HFFc6 (cell line): Measurements from ENCODE around the gene LARGE1. TPM values are rescaled to one million over a fixed set of nuclear protein-coding genes. Genes with fewer than 3 reads are reported as not detected.

ENCODE experiments used
- DNase-seq: peaks from one replicate; pipeline ENCODE4 v3.0.0-alpha.2; 2018
- H3K27ac Mint-ChIP-seq: 2 replicates; pipeline ENCODE4 v1.8.0; 2020; ENCODE audit warnings: mild to moderate bottlenecking, mixed read lengths
- H3K27me3 Mint-ChIP-seq: 2 replicates; pipeline ENCODE4 v1.8.0; 2021; ENCODE audit warnings: mild to moderate bottlenecking, moderate library complexity, mixed read lengths; ENCODE audit not compliant: insufficient read depth
- H3K36me3 Mint-ChIP-seq: 2 replicates; pipeline ENCODE4 v1.8.0; 2021; ENCODE audit warnings: low read depth, mixed read lengths
- H3K4me1 Mint-ChIP-seq: 2 replicates; pipeline ENCODE4 v1.8.0; 2020; ENCODE audit warnings: low read depth, mixed read lengths
- H3K4me3 Mint-ChIP-seq: 2 replicates; pipeline ENCODE4 v1.8.0; 2020; ENCODE audit warnings: mild to moderate bottlenecking, moderate library complexity, mixed read lengths
- H3K9me3 Mint-ChIP-seq: 2 replicates; pipeline ENCODE4 v1.8.0; 2020; ENCODE audit warnings: mild to moderate bottlenecking, mixed read lengths
- total RNA-seq, 6 experiments: library from RNA; stranded (reverse); fragmentation: NEBNext Ultra II Directional; extraction: Animal tissue kit (Norgen Biotek cat#: 25700); gene quantifications; 2 replicates in 1 of 6; 3 replicates in 5 of 6; pipeline ENCODE4 v1.2.3, GENCODE V29; 2021
- TF ChIP-seq, protein P1 (sequence below): fragments of 200-600 bp; sonication (generic); IDR thresholded peaks from 2 replicates; pipeline ENCODE4 v1.5.0; 2021; ENCODE audit warnings: antibody characterized with exemption, mild to moderate bottlenecking

The LARGE1 gene
- total RNA-seq, 6 experiments from 2014 or later = 4.9 to 7.3 (median 6.5) TPM

DNA sequence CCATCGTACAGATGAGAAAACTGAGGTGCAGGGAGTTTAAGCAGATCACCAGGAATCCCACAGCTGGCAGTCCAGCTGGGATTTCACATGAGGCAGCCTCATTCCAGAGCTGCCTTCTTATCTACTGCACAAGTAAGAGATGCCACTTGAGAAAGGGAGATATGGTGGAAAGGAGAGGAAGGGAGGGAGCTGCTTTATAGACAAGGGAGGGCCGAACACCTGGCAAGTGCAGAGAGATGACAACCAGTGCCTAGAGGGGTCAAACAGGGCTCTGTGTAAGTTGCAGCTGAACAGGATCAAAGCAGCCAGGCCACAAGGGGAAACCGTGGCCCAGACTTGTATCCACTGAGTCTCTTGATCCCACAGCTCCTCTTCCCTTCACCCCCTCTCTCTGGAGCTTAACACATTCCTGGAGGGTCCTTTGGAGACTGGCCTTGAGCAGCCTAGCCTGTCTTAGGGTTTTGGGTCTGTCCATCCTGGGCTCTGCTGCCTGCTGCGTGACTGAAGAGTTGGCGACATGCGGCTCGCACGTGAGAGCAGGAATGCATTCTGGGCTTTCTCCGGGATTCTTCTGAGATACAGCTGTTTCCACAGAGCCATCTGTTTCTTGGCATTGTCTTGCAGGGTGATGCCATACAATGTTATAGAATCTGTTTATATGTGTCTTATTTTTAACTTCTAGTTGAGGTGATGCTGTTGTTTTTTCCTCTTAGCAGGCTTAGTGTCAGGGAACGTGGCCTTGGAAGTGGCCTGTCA lies 593.6 kb downstream of the LARGE1 start:
- H3K4me3 Mint-ChIP-seq = no peak overlapping the region
- peaks cover 2% of the 10 kb centered on the region; the same call in 1 of the 2 replicates for H3K36me3 Mint-ChIP-seq
- H3K4me1 Mint-ChIP-seq = peaks cover 8% of the 10 kb centered on the region; the same call in 1 of the 2 replicates
- no peak overlapping the region for H3K27ac Mint-ChIP-seq
- H3K9me3 Mint-ChIP-seq = peaks cover 35% of the 10 kb centered on the region
- H3K27me3 Mint-ChIP-seq = no peaks in the 10 kb centered on the region; the same call in 1 of the 2 replicates
- TF ChIP-seq, protein P1, sequence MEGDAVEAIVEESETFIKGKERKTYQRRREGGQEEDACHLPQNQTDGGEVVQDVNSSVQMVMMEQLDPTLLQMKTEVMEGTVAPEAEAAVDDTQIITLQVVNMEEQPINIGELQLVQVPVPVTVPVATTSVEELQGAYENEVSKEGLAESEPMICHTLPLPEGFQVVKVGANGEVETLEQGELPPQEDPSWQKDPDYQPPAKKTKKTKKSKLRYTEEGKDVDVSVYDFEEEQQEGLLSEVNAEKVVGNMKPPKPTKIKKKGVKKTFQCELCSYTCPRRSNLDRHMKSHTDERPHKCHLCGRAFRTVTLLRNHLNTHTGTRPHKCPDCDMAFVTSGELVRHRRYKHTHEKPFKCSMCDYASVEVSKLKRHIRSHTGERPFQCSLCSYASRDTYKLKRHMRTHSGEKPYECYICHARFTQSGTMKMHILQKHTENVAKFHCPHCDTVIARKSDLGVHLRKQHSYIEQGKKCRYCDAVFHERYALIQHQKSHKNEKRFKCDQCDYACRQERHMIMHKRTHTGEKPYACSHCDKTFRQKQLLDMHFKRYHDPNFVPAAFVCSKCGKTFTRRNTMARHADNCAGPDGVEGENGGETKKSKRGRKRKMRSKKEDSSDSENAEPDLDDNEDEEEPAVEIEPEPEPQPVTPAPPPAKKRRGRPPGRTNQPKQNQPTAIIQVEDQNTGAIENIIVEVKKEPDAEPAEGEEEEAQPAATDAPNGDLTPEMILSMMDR = no peak
- DNase-seq = no peak

DNA sequence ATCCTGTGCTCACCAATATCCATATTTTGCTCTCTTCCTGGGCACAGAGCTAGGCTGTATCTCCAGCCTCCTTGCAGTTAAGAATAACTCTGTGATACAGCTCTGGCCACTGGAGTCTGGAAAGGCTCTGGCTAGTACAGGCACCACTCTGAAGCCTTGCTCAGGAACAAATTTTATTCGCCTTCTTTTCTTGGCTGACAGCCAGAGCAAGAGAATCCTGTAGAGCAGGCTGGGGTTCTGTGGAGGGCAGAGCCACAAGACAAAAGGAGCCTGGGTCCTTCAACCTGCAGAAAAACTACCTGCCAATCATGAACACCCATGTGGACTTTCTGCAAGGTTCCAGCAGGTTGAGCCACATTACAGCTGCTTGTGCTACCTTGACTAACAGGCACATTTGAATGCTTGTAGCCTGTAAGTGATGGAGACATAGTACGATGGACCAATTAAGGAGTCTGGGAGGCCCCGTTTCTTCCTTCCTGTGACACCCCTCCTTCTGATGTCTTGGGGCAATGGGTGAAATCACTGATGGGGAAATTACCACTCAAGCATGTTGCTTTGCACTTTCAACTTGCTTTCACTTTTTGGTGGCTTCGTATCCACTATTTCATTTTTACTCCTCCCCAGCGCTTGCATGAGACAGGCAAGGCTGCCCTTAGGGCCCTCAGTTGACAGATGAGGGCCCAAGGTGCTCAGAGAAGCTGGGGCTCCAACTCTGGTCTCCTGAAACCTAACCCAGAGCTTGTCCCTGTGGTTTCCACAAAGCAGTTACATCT lies 594.9 kb downstream of the LARGE1 start:
- no peak for DNase-seq
- peaks cover 8% of the 10 kb centered on the region; the same call in 1 of the 2 replicates for H3K4me1 Mint-ChIP-seq
- H3K4me3 Mint-ChIP-seq = no peak overlapping the region
- TF ChIP-seq, protein P1 = no peak
- H3K27me3 Mint-ChIP-seq = no peaks in the 10 kb centered on the region; the same call in 1 of the 2 replicates
- peaks cover 38% of the 10 kb centered on the region for H3K9me3 Mint-ChIP-seq
- no peak overlapping the region for H3K27ac Mint-ChIP-seq
- no peaks in the 10 kb centered on the region for H3K36me3 Mint-ChIP-seq

DNA sequence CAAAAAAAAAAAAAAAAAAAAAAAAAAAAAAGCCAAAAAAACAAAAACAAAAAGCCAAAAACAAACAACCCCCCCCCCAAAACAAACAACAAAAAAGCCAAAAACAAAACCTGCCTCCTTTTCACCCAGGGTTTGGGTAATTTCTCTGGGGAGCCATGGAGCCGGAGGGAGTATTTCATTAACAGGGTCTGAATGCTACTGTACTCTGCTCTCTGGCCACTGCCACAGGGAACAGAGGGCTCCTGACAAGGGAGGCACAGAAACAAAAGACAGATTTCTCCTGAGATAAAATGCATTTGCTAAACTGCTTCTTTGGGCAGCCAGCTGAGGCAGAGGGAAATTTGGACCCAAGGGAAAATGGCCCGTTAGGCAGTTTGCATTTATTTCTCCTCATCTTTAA lies 596.0 kb downstream of the LARGE1 start:
- H3K27ac Mint-ChIP-seq = no peak overlapping the region

DNA sequence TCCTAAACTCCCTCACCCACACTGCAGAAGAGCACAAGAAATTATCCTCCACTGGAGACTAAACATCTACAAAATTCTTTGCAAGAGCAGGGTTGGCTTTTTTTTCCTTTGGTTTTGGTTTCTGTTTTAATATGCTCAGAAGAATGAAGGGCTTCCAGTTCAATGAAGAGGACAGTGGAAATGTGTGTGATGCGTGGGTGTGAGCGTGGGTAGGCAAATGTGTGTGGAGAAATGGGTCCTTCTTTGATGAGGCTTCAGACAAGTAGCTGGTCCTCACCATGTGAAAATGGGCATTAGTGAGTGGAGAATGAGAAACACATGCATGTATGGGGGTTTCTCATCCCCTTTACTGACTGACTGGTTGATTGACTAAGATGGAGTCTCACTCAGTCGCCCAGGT lies 598.8 kb downstream of the LARGE1 start:
- Mint-ChIP-seq H3K4me1 (no peaks in the 10 kb centered on the region), H3K9me3 (peaks cover 45% of the 10 kb centered on the region), H3K4me3 (no peak overlapping the region), H3K36me3 (peaks cover 7% of the 10 kb centered on the region), H3K27ac (no peak overlapping the region), H3K27me3 (no peaks in the 10 kb centered on the region; the same call in 1 of the 2 replicates)
- no peak for DNase-seq
- TF ChIP-seq, protein P1 = no peak

More for the DNA sequence above, 596.0 kb downstream of the LARGE1 start:
- Mint-ChIP-seq H3K27me3 (no peaks in the 10 kb centered on the region; the same call in 1 of the 2 replicates), H3K4me1 (peaks cover 8% of the 10 kb centered on the region; the same call in 1 of the 2 replicates), H3K9me3 (peaks cover 44% of the 10 kb centered on the region), H3K4me3 (no peak overlapping the region), H3K36me3 (no peaks in the 10 kb centered on the region)
- TF ChIP-seq, protein P1 = no peak
- DNase-seq = no peak

DNA sequence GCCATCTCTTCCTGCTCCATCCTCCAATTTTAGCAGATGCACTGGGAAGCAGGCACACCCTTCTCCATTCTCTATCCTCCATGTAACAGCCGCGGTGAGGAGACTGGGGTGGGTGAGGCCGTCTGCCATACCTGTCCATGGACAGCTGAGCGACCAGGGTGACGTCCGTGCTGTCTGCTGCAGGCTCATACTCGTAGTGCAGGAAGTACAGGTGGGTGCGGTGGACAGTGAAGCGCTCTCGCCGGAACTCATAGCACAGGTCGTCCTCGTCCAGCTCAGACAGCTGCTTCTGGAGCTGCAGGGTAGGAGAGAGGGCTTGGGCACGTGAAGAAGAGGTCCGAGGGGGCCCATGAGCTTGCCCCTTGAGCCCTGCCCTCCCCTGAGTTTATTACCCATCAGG lies 604.3 kb downstream of the LARGE1 start:
- Mint-ChIP-seq H3K36me3 (peaks cover 7% of the 10 kb centered on the region), H3K9me3 (peaks cover 24% of the 10 kb centered on the region), H3K4me1 (no peaks in the 10 kb centered on the region), H3K4me3 (no peak overlapping the region), H3K27ac (no peak overlapping the region), H3K27me3 (no peaks in the 10 kb centered on the region; the same call in 1 of the 2 replicates)
- TF ChIP-seq, protein P1 = no peak
- DNase-seq = no peak
